Vein endothelial cell (primary cell): ENCODE data around the gene TMEM30B. TPM values are rescaled to one million over a fixed set of nuclear protein-coding genes. Genes with fewer than 3 reads are reported as not detected.

ENCODE experiments used
- total RNA-seq: library from RNA; depleted of rRNA; stranded (reverse); fragments of >200 nt; gene quantifications from 2 replicates; pipeline ENCODE4 v1.2.3, GENCODE V29; 2012

Gene TMEM30B, protein sequence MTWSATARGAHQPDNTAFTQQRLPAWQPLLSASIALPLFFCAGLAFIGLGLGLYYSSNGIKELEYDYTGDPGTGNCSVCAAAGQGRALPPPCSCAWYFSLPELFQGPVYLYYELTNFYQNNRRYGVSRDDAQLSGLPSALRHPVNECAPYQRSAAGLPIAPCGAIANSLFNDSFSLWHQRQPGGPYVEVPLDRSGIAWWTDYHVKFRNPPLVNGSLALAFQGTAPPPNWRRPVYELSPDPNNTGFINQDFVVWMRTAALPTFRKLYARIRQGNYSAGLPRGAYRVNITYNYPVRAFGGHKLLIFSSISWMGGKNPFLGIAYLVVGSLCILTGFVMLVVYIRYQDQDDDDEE
- total RNA-seq, result 0.19 and 0.33 TPM in 2 replicates

DNA sequence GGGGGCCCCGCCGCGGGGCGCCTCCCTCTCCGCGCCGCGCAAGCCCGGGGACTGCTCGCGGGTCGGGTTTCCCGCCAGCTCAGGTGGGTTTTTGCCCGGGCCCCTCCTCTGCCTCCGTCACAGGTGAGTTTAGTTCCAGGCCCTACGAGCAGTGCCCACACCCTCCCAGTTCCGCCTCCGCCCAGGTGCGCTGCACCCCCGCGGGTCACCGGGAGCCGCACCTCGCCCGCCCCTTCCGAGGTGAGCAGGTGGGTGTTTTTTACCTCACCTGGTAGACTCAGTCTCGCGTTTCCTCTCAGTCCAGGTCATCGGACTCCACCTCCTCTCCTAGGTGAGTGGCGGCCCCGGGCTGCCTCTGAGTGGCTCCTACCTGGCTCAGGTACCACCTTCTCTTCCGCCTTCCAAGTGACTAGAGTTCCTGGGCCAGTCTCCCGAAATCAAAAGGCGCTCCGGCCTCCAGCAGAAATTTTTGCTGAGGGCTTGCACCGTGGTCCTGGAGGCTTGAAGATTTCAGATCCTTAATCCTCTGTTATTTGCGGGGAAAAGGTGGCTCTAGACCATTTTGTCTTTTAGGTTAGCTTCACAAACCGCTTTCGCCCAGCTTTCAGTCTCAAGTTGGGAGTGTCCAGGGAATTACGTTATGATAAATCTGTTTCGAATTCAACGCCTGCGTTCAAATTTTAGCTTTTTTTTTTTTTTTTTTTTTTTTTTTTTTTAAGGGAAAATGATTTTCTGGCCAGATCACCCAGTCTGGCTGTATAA, at the start of gene TMEM30B:
TMEM30B (minus strand) TSS at position 153 of the 762 bp plus-strand sequence. CDS start 191 bp downstream, outside the sequence.

DNA sequence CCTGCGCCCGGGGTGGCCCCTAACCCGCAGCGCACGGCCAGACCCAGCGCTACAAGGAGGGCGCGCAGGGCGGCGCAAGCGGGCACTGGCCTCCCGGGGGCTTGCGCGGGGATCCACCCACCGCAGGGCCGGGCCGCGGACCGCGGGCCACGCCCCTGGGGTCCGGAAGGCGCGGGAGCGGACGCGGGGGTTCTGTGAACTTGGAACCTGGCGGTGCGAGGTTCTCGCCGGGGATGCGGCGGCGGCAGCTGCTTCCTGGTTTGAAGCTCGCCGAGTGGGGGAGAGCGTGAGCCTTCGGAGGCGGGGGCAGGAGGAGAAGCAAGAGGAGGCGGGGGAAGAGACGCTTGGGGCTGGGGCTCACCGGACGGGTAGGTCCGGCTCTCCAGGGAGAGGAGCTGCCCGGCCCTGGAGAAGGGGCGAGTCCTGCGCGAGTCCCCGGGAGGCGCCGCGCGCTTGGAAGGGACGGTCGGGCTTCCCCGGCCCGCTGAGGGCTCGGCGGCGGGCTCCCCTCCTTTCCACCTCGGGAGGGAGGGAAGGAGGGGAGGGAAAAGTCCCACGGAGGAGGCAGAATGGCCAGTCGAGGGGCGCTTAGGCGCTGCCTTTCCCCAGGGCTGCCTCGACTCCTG, 40.4 kb upstream of the TMEM30B start, which contains the start of gene PRKCH:
PRKCH (plus strand) TSS at position 195 of the 626 bp plus-strand sequence. CDS start 523 bp downstream, outside the sequence.

Other genes with a start within 250 kb of the TMEM30B start
- gene PRKCH, start 40.2 kb upstream of the TMEM30B start, total RNA-seq, result 194 and 200 TPM in 2 replicates